Transverse colon (tissue), 4 donors: ENCODE data around the gene ARHGEF11. TPM values are rescaled to one million over a fixed set of nuclear protein-coding genes. Genes with fewer than 3 reads are reported as not detected.
"Not testable (repeated sequence)": the region's sequence is repeated elsewhere in the genome, so short reads cannot be mapped to it uniquely, and the experiment has no call there.

ENCODE experiments used
- DNase-seq: peaks from one replicate; pipeline ENCODE4 v3.0.0-alpha.2; 2019
- H3K27ac ChIP-seq, 4 donors: fragments of 200-600 bp; sonication (generic); 2 replicates each; pipeline ENCODE4 v1.5.1; 2016 to 2018; ENCODE audit warnings: inconsistent platforms in 4 of 4
- H3K27me3 ChIP-seq: fragments of 200-600 bp; sonication (generic); 2 replicates; pipeline ENCODE4 v1.5.1; 2017; ENCODE audit warnings: inconsistent platforms
- H3K36me3 ChIP-seq, 4 donors: fragments of 200-600 bp; sonication (generic); 2 replicates each; pipeline ENCODE4 v1.5.1; 2017 to 2019; ENCODE audit warnings: inconsistent platforms in 4 of 4
- H3K4me1 ChIP-seq, 4 donors: fragments of 200-600 bp; sonication (generic); 2 replicates each; pipeline ENCODE4 v1.5.1; 2017 to 2020; ENCODE audit warnings: inconsistent platforms in 4 of 4
- H3K4me3 ChIP-seq, 4 donors: fragments of 200-600 bp; sonication (generic); 1 replicate in 1 of 4; 2 replicates in 3 of 4; pipeline versions ENCODE4 v1.5.1 to v1.6.1; 2017 to 2019; ENCODE audit warnings: inconsistent platforms in 4 of 4
- H3K9me3 ChIP-seq, 2 donors: fragments of 200-600 bp; sonication (generic); 2 replicates each; pipeline ENCODE4 v1.5.1; 2017 to 2019; ENCODE audit warnings: inconsistent platforms in 2 of 2
- EP300 ChIP-seq: sonication (generic); formaldehyde crosslinking; IDR thresholded peaks from one replicate; pipeline ENCODE4 v1.6.1; 2017; ENCODE audit warnings: antibody characterized with exemption, low read depth
- POLR2A ChIP-seq: fragments of 450-650 bp; IDR thresholded peaks from one replicate; pipeline ENCODE4 v1.6.1; 2016; ENCODE audit warnings: antibody characterized with exemption, mild to moderate bottlenecking, moderate library complexity
- POLR2AphosphoS5 ChIP-seq, 3 donors: sonication (generic); formaldehyde crosslinking; IDR thresholded peaks; one replicate each; pipeline ENCODE4 v1.6.1; 2016; ENCODE audit warnings: antibody characterized with exemption in 3 of 3
- WGBS, 2 donors: methylation state at CpG; one replicate each; pipeline ENCODE4 v1.1.5; 2018; ENCODE audit warnings: low coverage in 1 of 2; 5-methylcytosine and 5-hydroxymethylcytosine counted together
- in situ Hi-C, 4 donors: fragments of 200-750 bp; cut with MboI; loops; one replicate each; pipeline versions ENCODE4 v1.15.0 to v1.15.1; 2017; ENCODE audit warnings: low sequenced_read_pairs in 3 of 4, low pct_ligation_motif_present in 1 of 4, low pct_unique_long_range_greater_than_20kb in 1 of 4
- intact Hi-C: fragments of 100-400 bp; cut with DNase I; formaldehyde crosslinking; loops from one replicate; pipeline ENCODE4 v1.15.1; 2023; ENCODE audit warnings: low total_unique reads
- total RNA-seq, 4 donors: library from RNA; depleted of rRNA; stranded (reverse); fragments of >200 nt; gene quantifications; one replicate each; pipeline ENCODE4 v1.1.0, GENCODE V29; 2016
- TF ChIP-seq, protein P1 (sequence below), 5 experiments: fragments of 200-600 bp in 3 of 5; fragments of 450-650 bp in 2 of 5; sonication (generic) in 3 of 5; IDR thresholded peaks; 1 replicate in 2 of 5; 2 replicates in 3 of 5; pipeline ENCODE4 v1.5.1; 2016 to 2017; ENCODE audit warnings: antibody characterized with exemption in 5 of 5, inconsistent platforms in 3 of 5, mild to moderate bottlenecking in 2 of 5, moderate library complexity in 1 of 5

Gene ARHGEF11
- total RNA-seq, 4 donors from 2014 or later, result 52.6 to 82.8 (median 62.1) TPM

DNA sequence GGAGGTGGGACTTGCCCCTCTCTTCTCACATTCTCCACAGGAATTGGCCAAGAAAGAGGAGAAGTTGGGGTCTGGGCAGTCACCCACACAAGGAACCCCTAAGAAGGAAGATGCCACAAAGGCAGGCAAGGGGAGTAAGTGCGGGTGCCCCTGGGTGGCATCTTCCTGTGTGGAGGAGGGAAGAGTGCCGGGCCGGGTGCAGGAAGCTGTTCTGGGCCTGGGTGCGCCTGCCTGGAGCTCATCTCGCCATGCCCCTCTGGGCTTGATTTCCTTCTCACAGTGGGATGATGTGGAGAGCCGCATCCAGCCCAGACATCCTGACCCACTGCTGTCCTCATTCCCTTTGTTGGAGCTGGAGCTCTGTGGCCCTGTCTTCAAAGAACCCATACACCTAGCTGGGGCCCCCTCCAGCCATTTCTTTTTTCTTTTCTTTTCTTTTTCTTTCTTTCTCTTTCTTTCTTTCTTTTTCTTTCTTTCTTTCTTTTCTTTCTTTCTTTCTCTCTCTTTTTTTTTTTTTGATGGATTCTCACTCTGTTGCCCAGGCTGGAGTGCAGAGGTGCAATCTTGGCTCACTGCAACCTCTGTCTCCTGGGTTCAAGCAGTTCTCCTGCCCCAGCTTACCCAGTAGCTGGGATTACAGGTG lies 115.8 kb downstream of the ARHGEF11 start:
- Histone ChIP-seq H3K9me3 (no peaks in the 10 kb centered on the region), H3K4me3 (no peak overlapping the region), H3K36me3 (no peaks in the 10 kb centered on the region), H3K27me3 (peaks cover 61% of the 10 kb centered on the region), H3K4me1 (peaks cover 0 to 20% (median 7%) of the 10 kb centered on the region in 4 donors), H3K27ac (no peak overlapping the region)
- DNase-seq, result no peak
- intact Hi-C loops (no loop called here), in situ Hi-C loops (loop anchor here in 1 of 4 donors (10.0 kb wide), 1 partner anchor 145 kb away; no protein-coding TSS in a partner anchor)
- WGBS, 2 donors, result 57 to 70% methylated on average over 2 to 6 of the region's 6 CpGs
- TF ChIP-seq POLR2A (no peak), EP300 (no peak), POLR2AphosphoS5 (IDR thresholded peaks at IDR 0.05) (no peak)
- TF ChIP-seq, protein P1, sequence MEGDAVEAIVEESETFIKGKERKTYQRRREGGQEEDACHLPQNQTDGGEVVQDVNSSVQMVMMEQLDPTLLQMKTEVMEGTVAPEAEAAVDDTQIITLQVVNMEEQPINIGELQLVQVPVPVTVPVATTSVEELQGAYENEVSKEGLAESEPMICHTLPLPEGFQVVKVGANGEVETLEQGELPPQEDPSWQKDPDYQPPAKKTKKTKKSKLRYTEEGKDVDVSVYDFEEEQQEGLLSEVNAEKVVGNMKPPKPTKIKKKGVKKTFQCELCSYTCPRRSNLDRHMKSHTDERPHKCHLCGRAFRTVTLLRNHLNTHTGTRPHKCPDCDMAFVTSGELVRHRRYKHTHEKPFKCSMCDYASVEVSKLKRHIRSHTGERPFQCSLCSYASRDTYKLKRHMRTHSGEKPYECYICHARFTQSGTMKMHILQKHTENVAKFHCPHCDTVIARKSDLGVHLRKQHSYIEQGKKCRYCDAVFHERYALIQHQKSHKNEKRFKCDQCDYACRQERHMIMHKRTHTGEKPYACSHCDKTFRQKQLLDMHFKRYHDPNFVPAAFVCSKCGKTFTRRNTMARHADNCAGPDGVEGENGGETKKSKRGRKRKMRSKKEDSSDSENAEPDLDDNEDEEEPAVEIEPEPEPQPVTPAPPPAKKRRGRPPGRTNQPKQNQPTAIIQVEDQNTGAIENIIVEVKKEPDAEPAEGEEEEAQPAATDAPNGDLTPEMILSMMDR (IDR thresholded peaks at IDR 0.05), result no peak

DNA sequence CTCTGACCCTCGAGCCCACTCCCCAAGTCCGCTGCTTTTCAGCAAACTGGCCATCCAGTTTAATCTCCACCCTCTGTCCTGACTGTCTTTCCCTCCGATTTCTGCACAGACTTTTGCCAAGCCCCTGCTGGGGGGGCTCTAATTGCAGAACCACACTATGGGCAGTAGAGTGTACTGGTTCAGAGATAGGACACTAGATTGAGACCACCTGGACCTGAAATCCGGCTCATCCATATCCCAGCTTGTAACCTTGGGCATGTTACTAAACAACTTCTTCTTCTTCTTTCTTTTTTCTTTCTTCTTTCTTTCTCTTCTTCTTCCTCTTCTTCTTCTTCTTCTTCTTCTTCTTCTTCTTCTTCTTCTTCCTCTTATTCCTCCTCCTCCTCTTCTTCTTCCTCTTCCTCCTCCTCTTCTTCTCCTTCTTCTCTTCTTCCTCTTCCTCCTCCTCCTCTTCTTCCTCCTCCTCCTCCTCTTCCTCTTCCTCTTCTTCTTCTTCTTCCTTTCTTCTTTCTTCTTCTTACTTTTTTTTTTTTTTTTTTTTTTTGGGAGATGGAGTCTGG lies 117.4 kb downstream of the ARHGEF11 start:
- peaks cover 77% of the 10 kb centered on the region for H3K27me3 ChIP-seq

DNA sequence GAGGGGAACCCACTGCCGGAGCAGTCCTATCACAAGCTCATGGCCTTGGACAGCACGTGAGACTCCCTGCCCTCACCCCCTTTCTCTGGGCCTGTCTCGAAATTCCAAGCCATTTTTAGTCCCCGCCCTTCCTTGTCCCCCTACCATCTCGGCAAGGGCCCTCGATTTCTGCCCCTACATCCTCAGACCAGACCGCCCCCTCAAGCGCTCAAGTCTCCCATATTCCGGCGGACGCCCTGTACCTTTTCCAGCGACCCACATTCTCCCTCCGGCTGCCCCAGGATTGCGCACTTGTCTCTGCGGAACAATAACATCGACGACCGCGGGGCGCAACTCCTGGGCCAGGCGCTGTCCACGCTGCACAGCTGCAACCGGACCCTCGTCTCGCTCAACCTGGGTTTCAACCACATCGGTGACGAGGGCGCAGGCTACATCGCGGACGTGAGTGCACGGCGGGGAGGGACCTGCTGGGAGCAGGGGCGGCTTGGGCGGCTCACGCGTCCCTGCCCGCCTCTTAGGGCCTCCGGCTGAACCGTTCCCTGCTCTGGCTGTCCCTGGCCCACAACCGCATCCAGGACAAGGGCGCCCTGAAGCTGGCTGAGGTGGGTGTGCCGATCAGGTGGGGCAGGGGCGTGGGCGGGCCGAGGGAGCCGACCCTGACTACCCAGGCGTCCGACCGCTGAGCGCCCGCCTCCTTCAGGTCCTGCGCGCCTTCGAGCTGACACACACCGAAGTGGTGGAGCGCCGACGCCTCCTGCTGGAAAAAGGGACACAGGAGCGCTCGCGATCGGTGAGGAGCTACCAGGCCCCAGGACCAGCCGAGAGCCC lies 118.1 kb downstream of the ARHGEF11 start:
- Histone ChIP-seq H3K27me3 (peaks cover 84% of the 10 kb centered on the region), H3K27ac (no peak overlapping the region), H3K9me3 (no peaks in the 10 kb centered on the region), H3K4me1 (peaks cover 6 to 30% (median 17%) of the 10 kb centered on the region in 4 donors), H3K36me3 (no peaks in the 10 kb centered on the region), H3K4me3 (peak overlapping the region in 2 of 4 donors; percentile 15 to 35)
- 11 to 33% methylated on average over 6 to 35 of the region's 64 CpGs for WGBS, 2 donors
- no peak for TF ChIP-seq POLR2A
- TF ChIP-seq POLR2AphosphoS5 (IDR thresholded peaks at IDR 0.05), result no peak
- TF ChIP-seq, protein P1 (IDR thresholded peaks at IDR 0.05), result peak; percentile 36 to 64 (median 54)
- no peak for TF ChIP-seq EP300
- peak; percentile 72 for DNase-seq
- intact Hi-C loops, result no loop called here
- in situ Hi-C loops, result no loop called here

More for the DNA sequence above, 117.4 kb downstream of the ARHGEF11 start:
- Histone ChIP-seq H3K4me3 (peak overlapping the region in 2 of 4 donors; percentile 15 to 35), H3K36me3 (no peaks in the 10 kb centered on the region), H3K9me3 (no peaks in the 10 kb centered on the region), H3K4me1 (peaks cover 6 to 30% (median 17%) of the 10 kb centered on the region in 4 donors), H3K27ac (no peak overlapping the region)
- TF ChIP-seq, protein P1 (IDR thresholded peaks at IDR 0.05), result no peak
- TF ChIP-seq POLR2AphosphoS5 (IDR thresholded peaks at IDR 0.05) (no peak), POLR2A (no peak)
- in situ Hi-C loops (no loop called here), intact Hi-C loops (no loop called here)
- 6% methylated on average over 4 of the region's 4 CpGs; no CpG with 5 or more reads in 1 of the 2 donors for WGBS, 2 donors
- DNase-seq, result no peak

DNA sequence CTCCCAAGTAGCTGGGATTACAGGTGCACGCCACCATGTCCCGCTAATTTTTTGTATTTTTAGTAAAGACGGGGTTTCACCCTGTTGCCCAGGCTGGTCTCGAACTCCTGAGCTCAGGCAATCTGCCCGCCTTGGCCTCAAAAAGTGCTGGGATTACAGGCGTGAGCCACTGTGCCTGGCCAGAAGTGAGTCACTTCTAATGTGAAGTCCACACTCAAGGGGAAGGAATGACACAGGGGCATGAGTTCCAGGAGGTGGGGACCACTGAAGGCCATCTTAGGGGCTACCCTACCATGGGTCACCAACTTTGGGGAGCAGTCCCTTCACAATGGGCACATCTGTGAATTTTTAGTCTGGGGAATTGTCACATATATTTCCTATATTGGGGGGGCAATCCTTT lies 118.8 kb downstream of the ARHGEF11 start:
- intact Hi-C loops, H3K4me3 ChIP-seq, H3K27ac ChIP-seq, H3K36me3 ChIP-seq, DNase-seq, in situ Hi-C loops, H3K9me3 ChIP-seq: not testable (repeated sequence)
- H3K4me1 ChIP-seq, result peaks cover 6 to 29% (median 15%) of the 10 kb centered on the region in 4 donors
- peaks cover 91% of the 10 kb centered on the region for H3K27me3 ChIP-seq
- WGBS, 2 donors, result 71% methylated on average over 6 of the region's 6 CpGs; no CpG with 5 or more reads in 1 of the 2 donors
